Activated CD4-positive, alpha-beta T cell treated with anti-CD3 and anti-CD28 coated beads, Interleukin-2, amount 50 U/mL, for 24 hours (primary cell): ENCODE measurements around the gene FAM118B.

Source experiments
- DNase-seq, 2 donors: peaks; one replicate each; pipeline ENCODE4 v3.0.0-alpha.2; 2020; ENCODE audit warnings: low read depth in 1 of 2, low spot score in 1 of 2

FAM118B gene

DNA sequence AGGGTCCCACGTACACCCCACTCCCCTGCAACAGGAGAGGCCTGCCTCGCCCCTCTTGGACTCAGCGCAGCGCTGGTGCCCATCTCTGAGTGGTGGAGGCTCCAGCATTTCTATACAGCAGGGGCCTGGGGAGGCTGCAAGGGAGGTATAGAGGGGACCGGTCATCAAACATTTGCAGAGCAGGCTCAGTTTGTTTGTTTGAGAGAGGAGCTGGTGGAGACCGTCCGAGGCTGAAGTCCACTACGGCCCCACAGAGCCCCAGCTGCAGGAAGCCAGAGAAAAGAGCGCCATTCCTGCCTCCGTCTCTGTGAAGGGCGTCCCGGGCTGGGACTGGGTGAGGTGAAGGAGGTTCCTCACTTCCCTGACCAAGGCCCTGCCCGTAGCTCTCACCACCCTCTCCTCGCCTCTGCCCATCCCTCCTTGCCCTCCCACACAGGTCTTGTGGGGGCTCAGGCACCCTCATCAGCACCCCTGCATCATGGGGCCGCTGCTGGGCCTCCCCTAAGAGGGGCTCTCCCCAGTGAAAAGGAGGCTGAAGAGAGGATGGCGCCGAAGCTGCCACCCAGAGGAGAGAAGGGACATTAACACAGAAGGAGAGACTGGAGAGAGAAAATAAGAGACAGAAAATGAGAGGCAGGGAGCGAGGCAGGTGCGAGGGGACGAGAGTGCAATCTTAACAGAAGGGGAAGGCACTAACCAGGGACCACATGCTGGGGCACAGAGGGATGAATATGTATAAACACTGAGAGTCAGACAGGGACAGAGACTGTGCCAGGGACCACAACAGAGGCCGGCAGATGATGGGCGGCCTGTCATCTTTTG, 24.7 kb upstream of the FAM118B start:
- no peak for DNase-seq

- no peak for DNase-seq
These were observed 23.1 kb upstream of the FAM118B start for GRCh38 chr11:126188332-126189108.

GRCh38 chr11:126189109-126189929, 22.3 kb upstream of the FAM118B start:
- DNase-seq = no peak

GRCh38 chr11:126190792-126191191, 20.8 kb upstream of the FAM118B start:
- DNase-seq = no peak

DNA sequence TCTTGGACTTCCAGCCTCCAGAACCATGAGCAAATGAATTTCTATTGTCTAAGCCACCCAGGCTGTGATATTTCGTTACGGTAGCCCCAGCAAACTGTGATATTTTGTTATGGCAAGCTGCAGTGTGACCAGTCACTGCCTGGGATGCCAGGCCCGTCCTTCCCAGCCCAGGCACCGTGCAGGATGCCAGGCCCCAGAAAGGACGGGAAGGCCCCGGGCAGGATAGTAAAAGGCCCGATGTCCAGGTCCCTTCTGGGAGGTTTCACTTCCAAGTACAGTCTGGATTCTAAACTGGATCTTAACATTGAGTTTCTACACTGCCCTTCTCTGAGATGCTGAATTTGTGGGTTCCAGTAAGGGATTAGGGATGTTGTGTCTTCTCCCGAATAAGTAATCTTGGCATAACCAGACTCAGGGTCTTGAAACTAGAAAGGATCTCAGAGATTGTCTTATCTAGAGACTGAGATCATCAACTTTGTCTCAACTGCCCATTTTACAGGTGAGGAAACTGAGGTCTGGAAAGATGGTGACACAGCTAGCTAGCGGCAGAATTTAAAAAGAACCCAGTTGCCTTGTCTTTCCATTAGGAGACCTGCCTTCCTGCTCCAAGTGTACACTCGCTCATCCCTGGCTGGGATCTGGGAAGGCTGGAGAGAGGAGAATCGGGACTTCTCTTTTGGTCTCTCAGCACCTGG, 20.1 kb upstream of the FAM118B start:
- DNase-seq = no peak

GRCh38 chr11:126192361-126192760, 19.2 kb upstream of the FAM118B start:
- DNase-seq = no peak

DNA sequence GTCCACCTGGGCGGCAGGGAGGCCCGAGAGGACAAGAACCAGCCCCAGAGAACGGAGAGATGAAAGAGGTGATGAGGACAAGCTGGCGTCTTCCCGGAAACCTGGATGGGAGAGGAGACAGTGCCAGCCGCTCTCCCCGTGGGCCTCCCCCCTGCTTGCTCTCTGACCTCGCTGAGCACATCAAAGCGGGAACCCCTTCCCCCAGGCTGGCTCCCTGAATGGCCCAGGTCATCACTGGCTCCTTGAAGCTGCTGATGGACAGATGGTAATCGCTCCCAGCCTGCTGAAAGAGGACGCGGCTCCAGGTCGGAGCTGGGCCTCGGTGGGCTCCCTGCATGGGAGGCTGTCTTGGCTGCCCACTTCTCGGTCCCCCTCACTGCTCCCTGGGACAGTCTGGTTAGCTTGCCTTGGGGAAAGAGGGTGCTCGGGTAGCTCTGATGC, 18.5 kb upstream of the FAM118B start:
- DNase-seq = no peak

- no peak for DNase-seq
These were observed 17.4 kb upstream of the FAM118B start for GRCh38 chr11:126194121-126194543.

GRCh38 chr11:126195119-126195518, 16.5 kb upstream of the FAM118B start:
- DNase-seq = no peak

DNA sequence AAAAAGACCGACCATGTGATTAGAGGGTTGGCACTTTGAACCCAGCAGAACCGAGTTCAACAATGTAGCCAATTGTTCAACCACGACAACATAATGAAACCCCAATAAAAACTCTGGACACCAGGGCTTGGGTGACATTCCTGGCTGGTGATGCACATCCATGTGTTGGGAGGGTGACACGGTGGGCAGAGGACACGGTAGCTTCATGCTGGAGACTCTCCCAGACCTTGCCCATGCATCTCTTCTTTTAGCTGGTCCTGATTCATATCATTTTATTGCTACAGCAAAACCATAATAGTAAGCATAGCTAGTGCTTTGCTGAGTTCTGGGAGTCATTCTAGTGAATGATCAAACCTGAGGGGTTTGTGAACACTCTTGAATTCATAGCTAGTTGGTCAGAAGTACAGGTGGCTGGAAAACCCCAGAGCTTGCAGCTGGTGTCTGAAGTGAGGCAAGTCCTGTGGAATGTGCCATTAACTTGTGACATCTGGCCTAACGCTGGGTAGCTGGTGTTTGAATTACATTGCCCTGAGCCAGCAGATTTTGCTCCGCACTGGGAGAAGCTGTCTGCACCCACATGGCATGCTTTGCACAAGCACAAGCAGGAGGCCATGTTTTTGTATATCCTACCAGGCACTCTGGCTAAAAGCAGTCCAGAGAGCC, 14.2 kb upstream of the FAM118B start:
- no peak for DNase-seq

DNA sequence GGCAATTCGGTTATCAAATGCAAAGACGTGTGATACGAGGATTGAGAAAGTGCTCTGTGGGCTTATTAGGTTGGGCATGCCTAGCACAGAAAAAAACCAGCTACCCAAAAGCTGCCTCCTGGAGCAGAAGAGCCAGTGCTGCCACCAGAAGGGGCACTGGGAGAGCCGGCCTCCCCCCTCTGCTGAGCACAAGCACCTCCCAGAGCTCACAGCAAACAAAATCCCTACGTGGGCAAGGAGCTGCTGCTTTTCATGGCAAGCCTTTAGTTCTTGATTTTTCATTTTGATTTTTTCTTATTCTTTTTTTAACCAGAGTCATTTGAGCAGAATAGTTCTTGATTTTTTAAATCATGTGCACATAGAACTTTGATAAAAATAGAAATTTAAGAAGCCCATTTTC, 12.9 kb upstream of the FAM118B start:
- DNase-seq = no peak

- no peak for DNase-seq
These were observed 8.8 kb upstream of the FAM118B start for GRCh38 chr11:126202646-126203359.

DNA sequence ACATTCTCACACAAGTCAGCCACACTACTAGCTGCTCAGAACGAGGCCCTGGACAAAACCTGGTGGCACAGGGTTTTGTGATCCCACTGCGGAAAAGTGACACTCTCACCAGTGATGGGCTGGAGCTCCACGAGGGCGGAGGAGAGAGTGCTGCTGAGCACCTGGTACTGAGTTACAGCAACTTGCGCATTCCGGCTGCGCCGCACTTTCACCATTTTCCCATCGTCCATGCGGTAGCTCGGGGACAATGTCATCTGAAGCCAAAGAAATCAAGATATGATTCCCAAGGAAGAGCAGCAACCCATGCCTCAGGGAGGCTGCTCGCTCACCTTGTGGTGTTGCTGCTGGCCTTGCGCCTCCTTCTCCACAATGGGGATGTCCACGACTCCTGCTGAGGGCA, 6.2 kb upstream of the FAM118B start:
- no peak for DNase-seq

GRCh38 chr11:126207896-126208295, 3.7 kb upstream of the FAM118B start:
- DNase-seq = no peak

DNA sequence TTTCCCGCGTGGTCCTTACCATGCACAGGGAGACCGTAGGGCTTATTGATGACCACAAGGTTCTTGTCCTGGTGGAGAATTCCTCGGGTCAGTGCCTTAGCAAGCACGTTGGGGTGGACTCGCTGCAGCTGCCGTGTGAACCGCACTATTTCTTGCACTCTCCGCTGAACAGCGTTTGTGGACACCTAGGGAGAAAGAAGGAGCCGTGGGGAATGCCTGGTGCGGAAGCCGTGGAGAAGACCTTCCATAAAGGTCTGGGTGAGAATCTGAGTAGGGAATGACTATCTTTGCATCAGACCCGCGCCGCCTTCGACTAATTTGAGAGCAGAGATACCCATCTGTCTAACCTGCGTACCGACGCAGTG, 729 bp upstream of the FAM118B start:
- DNase-seq = no peak

- no peak for DNase-seq
These were observed 593 bp downstream of the FAM118B start for GRCh38 chr11:126212089-126212660.

DNA sequence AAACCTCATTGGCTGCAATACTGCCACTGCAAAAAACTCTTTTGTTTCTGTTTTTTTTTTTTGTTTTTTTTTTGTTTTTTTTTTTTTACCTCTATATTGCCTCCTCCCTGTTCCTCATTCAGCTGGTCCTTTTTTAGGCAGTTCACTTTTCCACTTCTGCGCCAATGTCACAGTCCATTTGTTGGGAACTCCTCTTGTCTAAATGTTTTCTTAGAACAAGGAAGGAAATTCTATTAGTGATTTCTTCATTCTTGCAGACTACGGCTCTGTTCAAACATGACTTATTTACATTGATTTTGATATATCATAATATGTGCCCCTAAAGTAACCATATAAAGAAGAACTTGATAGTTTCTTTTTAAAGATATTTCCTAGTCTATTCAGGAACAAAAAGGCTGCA, 2.9 kb downstream of the FAM118B start:
- DNase-seq = no peak

DNA sequence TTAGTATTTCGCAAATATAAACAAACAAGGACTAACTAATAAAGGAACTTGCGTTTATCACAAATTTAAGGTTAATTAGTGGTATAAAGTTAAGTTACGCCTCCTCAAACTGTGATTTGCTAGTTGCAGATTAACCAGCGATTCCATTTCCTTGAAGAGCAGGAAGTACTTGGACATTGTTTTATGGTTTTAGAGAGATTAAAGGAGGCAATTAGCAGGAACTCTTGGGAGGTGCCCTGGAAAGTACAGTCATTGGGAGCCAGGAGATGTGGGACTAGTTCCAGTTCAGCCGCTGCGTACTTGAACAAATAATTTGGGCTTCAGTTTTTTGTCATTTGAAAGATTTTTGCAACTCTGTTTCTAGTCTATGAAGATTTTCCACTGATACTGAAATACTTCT, 3.3 kb downstream of the FAM118B start:
- no peak for DNase-seq

GRCh38 chr11:126216526-126217305, 5.1 kb downstream of the FAM118B start:
- DNase-seq = no peak
